Activated T-cell treated with anti-CD3 and anti-CD28 coated beads for 48 hours (primary cell): ENCODE results near the gene S1PR2.
"Not testable (repeated sequence)": the region's sequence is repeated elsewhere in the genome, so short reads cannot be mapped to it uniquely, and the experiment has no call there.

Experiments used
- DNase-seq: peaks from one replicate; pipeline ENCODE4 v3.0.0-alpha.2; 2020; ENCODE audit warnings: low read depth

The S1PR2 gene

GRCh38 chr19:10254244-10254643 is 23.1 kb upstream of the S1PR2 start:
- DNase-seq: no peak

- DNase-seq: no peak
These were observed 21.6 kb upstream of the S1PR2 start for GRCh38 chr19:10252707-10253106.

GRCh38 chr19:10251792-10252694 is 20.9 kb upstream of the S1PR2 start, which contains the start of gene MRPL4:
TSS of gene MRPL4 (plus strand) at chr19:10252214. CDS start at chr19:10252254, 40 bp downstream.
- peak; percentile 90 for DNase-seq

GRCh38 chr19:10246511-10246910 is 15.4 kb upstream of the S1PR2 start:
- no peak for DNase-seq

GRCh38 chr19:10245189-10245939 is 14.2 kb upstream of the S1PR2 start:
- DNase-seq: no peak

GRCh38 chr19:10243606-10244005 is 12.5 kb upstream of the S1PR2 start:
- no peak for DNase-seq

GRCh38 chr19:10241826-10242449 is 10.8 kb upstream of the S1PR2 start:
- DNase-seq: not testable (repeated sequence)

- no peak for DNase-seq
These were observed 7.1 kb upstream of the S1PR2 start for GRCh38 chr19:10238172-10238783.

GRCh38 chr19:10237702-10238101 is 6.6 kb upstream of the S1PR2 start:
- no peak for DNase-seq

- not testable (repeated sequence) for DNase-seq
These were observed 4.3 kb upstream of the S1PR2 start for GRCh38 chr19:10235409-10235808.

GRCh38 chr19:10235003-10235402 is 3.9 kb upstream of the S1PR2 start:
- no peak for DNase-seq

- DNase-seq: no peak
These were observed 2.8 kb upstream of the S1PR2 start for GRCh38 chr19:10233946-10234345.

GRCh38 chr19:10231612-10232228 is 589 bp upstream of the S1PR2 start:
- DNase-seq: no peak

- peak; percentile 34 for DNase-seq
These were observed 814 bp downstream of the S1PR2 start for GRCh38 chr19:10230173-10230860.

- no peak for DNase-seq
These were observed 2.2 kb downstream of the S1PR2 start for GRCh38 chr19:10228920-10229319.

- no peak for DNase-seq
These were observed 2.7 kb downstream of the S1PR2 start for GRCh38 chr19:10228393-10228792.

GRCh38 chr19:10227026-10227971 is 3.8 kb downstream of the S1PR2 start:
- no peak for DNase-seq

GRCh38 chr19:10226376-10227025 is 4.6 kb downstream of the S1PR2 start:
- DNase-seq: no peak

GRCh38 chr19:10226021-10226375 is 5.1 kb downstream of the S1PR2 start:
- DNase-seq: no peak
